HG02588 (cell line): ENCODE results near the gene TRIM28.
A peak's percentile ranks its signal among the peaks of the same experiment; 100 is the strongest.
"Not testable (repeated sequence)": the region's sequence is repeated elsewhere in the genome, so short reads cannot be mapped to it uniquely, and the experiment has no call there.

Experiments
- ATAC-seq: cut with Tn5 transposase; IDR thresholded peaks from one replicate; pipeline ENCODE4 v1.9.1; 2021; ENCODE audit warnings: mild to moderate bottlenecking, moderate library complexity; ENCODE audit not compliant: unreplicated experiment

TRIM28 gene

DNA sequence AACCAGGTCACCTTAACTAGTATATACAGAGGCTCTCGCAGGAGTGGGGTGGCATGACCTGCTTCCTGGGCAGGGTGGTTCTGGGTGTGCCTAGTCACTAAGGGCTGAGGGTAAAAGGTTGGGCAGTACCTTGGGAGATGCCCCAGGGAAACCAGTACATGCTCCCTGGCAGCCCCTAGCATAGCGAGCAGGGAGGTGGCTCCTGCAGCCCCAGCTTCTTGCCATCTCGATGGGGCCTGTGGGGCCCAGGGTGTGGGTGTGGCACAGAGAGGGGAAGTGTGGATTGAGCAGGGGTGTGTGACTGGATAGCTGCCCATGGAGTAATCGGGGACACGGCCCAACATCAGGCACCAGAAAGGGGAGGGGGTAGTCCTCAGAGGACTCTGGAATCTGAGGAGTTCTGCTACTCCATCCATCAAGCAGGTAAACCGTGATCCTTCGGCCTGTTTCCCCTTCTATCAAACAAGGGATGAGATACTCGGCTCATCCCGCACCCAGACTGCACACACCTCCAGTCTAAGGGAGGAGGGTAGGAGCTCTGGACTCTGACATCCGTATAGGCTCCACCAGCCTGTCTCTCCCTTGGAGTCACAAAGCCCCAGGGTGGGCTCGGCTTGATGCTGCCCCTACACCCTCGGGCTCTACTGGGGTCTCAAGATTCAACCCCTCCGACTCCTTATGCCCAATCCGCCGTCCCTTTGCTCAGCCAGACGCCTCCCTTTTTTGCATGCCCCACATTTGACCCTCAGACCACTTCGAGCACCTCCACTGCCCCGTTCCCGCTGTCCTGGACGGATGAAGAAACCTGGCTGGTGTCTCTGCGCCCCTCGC is 25.4 kb upstream of the TRIM28 start:
- no peak for ATAC-seq

DNA sequence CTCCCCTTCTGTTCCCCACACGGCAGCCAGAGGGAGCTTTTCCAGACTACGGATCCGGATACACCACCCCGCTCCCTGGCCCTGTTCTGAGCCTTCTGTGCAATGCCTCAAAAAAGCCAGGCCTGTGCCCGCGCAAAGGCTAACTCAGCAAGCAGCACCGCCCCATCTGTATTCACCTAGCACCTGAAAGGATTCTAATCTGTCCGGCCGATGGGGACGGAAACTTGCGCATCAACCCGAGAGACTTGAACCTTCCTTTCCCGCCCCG is 24.8 kb upstream of the TRIM28 start:
- no peak for ATAC-seq

DNA sequence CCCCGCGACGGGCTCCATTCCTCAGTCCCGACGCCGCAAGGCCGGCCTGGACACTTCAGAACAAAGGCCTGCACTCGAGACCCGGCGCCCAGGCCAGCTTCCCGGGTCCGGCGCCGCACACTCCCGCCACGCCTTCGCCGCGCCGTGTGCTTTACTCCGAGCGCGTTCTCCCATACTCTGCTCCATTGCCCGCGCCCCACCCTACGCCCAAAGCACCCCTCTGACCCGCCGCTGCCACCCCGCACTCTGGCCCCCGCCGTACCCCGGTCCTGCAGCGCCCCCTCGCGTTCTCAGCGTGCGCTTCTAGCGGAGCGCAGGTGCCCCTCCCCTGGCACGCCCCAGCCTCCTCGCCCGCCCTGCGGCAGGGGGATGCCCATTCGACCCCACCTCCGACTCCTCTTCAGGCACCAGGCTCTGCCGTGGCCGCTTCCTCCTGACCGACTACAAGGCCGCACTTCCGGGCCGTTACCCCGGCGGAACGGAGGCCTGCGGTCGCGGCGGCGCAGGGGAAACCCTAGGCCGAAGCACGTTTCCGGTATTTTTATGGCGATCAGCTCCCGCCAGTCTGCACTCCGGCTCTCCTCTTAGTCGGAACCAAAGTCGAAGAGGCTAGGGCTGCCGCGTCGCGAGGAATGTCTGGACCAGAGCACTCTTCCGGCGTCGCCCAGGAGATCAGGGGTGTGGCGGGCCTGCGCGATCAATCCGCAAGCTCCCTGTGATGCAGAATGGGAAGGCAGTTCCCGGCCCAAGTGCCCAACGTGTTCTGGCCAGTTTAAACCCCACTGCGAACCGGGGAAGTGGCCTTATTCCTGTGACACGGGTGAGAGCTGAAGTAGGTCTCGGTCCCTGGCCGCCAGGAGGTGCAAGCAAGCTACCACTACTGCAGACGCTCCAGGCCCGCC is 24.3 kb upstream of the TRIM28 start, which contains the start of gene ZBTB45:
TSS of gene ZBTB45 (minus strand) at position 456 of the 902 bp plus-strand sequence. CDS start 2,137 bp downstream, outside the sequence.
- ATAC-seq: peak; percentile 75

- ATAC-seq: no peak
Observed at GRCh38 chr19:58520257-58520599, 23.6 kb upstream of the TRIM28 start.

GRCh38 chr19:58521651-58522050 is 22.2 kb upstream of the TRIM28 start:
- no peak for ATAC-seq

DNA sequence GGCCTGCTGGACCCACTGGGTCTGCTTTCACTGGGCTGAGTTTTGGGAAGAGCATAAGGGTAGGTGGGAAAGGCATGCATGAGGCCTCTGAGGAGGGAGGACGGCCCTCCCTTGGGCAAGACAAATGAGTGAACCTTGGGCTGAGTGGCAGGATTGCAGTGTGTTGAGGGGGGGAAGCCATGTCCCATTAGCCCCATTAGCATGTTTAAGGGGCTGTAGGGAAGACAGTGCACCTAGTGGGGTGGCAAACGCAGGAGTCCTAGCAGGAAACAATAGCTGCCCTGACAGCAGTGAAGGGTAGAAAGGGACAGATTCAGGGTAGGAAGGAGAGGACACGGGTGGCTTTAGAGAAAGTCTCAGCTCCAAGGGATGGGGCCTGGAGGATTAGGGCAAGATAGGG is 21.2 kb upstream of the TRIM28 start:
- no peak for ATAC-seq

GRCh38 chr19:58529405-58529804 is 14.5 kb upstream of the TRIM28 start:
- ATAC-seq: no peak

DNA sequence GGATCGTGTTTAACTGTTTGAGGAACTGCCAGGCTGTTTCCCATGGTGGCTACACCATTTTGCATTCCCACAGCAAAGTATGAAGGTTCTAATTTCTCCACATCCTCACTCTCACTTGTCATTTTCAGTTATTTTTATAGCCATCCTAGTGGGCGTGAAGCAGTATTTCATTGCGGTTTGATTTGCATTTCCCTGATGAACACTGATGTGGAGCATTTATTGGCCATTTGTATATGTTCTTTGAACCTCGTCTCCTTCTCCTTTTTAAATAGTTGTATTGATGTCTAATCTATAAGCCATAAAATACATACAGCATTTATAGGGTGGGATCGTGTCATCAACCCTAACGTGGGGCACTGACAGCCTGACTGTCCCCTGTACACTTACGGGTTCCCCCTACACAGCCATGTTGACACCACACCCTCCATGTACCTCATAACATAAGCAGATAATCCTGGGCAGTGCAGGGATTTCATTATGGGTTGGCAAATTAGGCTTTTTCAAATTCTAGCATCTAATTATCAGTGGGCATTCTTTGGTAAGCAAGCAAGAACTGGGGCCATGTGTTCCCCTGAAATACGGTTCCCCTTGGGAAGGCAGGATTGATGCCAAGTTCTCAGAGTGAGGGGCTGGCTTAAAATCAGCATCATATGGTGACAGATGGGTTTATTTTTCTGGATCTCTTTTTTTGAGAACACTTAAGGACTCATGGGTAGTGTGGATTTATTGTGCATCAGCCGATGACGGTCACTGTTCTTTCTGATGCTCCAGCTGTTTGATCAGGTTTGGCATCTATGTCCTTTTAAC is 12.6 kb upstream of the TRIM28 start:
- no peak for ATAC-seq

GRCh38 chr19:58535857-58536256 is 8.0 kb upstream of the TRIM28 start:
- ATAC-seq: no peak

GRCh38 chr19:58536852-58537798 is 6.7 kb upstream of the TRIM28 start:
- no peak for ATAC-seq

- no peak for ATAC-seq
Observed at GRCh38 chr19:58538257-58539168, 5.4 kb upstream of the TRIM28 start.

DNA sequence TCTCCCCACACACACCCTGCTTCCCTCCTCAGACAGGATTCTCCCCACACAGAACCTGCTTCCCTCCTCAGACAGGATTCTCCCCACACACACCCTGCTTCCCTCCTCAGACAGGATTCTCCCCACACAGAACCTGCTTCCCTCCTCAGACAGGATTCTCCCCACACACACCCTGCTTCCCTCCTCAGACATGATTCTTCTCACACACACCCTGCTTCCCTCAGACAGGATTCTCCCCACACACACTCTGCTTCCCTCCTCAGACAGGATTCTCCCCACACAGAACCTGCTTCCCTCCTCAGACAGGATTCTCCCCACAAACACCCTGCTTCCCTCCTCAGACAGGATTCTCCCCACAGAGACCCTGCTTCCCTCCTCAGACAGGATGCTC is 4.7 kb upstream of the TRIM28 start:
- not testable (repeated sequence) for ATAC-seq

- not testable (repeated sequence) for ATAC-seq
Observed at GRCh38 chr19:58542641-58543372, 1.1 kb upstream of the TRIM28 start.

DNA sequence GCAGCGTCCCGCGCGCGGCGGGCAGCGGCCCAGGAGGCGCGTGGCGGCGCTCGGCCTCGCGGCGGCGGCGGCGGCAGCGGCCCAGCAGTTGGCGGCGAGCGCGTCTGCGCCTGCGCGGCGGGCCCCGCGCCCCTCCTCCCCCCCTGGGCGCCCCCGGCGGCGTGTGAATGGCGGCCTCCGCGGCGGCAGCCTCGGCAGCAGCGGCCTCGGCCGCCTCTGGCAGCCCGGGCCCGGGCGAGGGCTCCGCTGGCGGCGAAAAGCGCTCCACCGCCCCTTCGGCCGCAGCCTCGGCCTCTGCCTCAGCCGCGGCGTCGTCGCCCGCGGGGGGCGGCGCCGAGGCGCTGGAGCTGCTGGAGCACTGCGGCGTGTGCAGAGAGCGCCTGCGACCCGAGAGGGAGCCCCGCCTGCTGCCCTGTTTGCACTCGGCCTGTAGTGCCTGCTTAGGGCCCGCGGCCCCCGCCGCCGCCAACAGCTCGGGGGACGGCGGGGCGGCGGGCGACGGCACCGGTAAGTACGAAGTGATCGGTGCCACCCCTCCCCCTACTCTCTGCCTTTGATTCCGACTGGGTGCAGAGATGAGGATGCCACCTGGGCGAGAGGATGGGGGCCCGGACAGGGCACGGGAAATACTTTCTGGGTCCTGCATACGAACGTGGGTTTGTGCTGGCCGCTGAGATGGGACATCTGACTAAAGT is 874 bp downstream of the TRIM28 start:
- ATAC-seq: peak; percentile 49

DNA sequence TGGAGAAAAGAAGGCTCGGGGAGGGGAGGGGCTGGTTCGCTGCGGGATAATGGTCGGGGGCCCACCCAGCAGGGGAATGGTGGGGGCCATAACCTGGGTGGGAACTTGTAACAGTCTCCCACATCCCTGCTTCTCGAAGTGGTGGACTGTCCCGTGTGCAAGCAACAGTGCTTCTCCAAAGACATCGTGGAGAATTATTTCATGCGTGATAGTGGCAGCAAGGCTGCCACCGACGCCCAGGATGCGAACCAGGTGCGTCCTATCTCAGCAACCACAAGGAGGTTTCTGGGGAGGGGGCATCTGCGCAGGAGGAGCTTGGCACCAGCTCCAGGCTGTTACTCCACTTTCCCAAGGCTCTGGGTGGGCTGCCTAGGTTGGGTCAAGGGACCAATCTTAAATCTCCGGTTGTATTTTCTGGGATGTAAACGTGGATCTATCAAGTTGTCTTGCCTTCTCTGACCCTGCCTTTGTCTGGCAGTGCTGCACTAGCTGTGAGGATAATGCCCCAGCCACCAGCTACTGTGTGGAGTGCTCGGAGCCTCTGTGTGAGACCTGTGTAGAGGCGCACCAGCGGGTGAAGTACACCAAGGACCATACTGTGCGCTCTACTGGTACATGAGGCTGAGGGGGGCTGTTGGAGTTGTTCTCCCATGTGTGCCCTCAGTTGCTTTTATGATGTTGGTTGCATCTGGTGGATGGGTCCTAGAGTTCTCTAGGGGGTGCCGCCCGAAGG is 1.6 kb downstream of the TRIM28 start:
- no peak for ATAC-seq

GRCh38 chr19:58546019-58546530 is 2.2 kb downstream of the TRIM28 start:
- ATAC-seq: no peak
